PC-3 (cell line): ENCODE data around the gene MANF. TPM values are rescaled to one million over a fixed set of nuclear protein-coding genes. Genes with fewer than 3 reads are reported as not detected.

Experiments
- ATAC-seq: fragments of 200-7000 bp; cut with Tn5 transposase; 2 replicates; pipeline ENCODE4 v1.9.1; 2020; ENCODE audit warnings: mild to moderate bottlenecking, moderate library complexity
- Bru-seq: library from RNA; stranded (reverse); fragments of 400-500 nt; gene quantifications from one replicate; lab custom pipeline; 2021; lab: Mats Ljungman, UMichigan
- BruChase-seq, 2 experiments: library from RNA; stranded (reverse); fragments of 400-500 nt; gene quantifications; one replicate each; lab custom pipeline; 2021; lab: Mats Ljungman, UMichigan
- BruUV-seq: library from RNA; stranded (reverse); fragments of 400-500 nt; replicated peaks from 2 replicates; lab custom pipeline; 2021; lab: Mats Ljungman, UMichigan
- CTCF ChIA-PET: fragments of 300-600 bp; sonication (Branson Sonifier 250); formaldehyde crosslinking; loops from one replicate; lab custom pipeline; 2022; ENCODE audit warnings: antibody characterized with exemption; lab: Charles Lee
- POLR2A ChIA-PET: fragments of 300-600 bp; sonication (Branson Sonifier 250); formaldehyde crosslinking; loops from one replicate; lab custom pipeline; 2022; ENCODE audit warnings: antibody characterized with exemption; ENCODE audit not compliant: unreplicated experiment; lab: Charles Lee
- DNase-seq: peaks from one replicate; pipeline ENCODE4 v3.0.0-alpha.2; 2015
- H2AFZ ChIP-seq: fragments of 300-600 bp; sonication (generic); 2 replicates; pipeline ENCODE4 v1.6.0; 2016; ENCODE audit warnings: antibody characterized with exemption, low read length
- H3F3A ChIP-seq: fragments of 300-600 bp; sonication (generic); one replicate; pipeline ENCODE4 v1.6.0; 2017; ENCODE audit warnings: antibody characterized with exemption, low read length, control low read depth, mild to moderate bottlenecking; ENCODE audit not compliant: unreplicated experiment
- H3K27ac ChIP-seq: fragments of 300-600 bp; sonication (generic); 2 replicates; pipeline ENCODE4 v1.5.1; 2016; ENCODE audit warnings: mild to moderate bottlenecking, low read length
- H3K27me3 ChIP-seq: fragments of 300-600 bp; sonication (generic); 2 replicates; pipeline ENCODE4 v1.6.1; 2016; ENCODE audit warnings: low read length, mixed read lengths
- H3K36me3 ChIP-seq: fragments of 300-600 bp; sonication (generic); 2 replicates; pipeline ENCODE4 v1.6.1; 2016; ENCODE audit warnings: low read depth, mixed run types, low read length, mixed read lengths
- H3K4me1 ChIP-seq: fragments of 300-600 bp; sonication (generic); 2 replicates; pipeline ENCODE4 v1.5.1; 2016; ENCODE audit warnings: low read length; ENCODE audit not compliant: insufficient read depth
- H3K4me2 ChIP-seq: fragments of 300-600 bp; sonication (generic); 2 replicates; pipeline ENCODE4 v1.6.0; 2016; ENCODE audit warnings: low read length
- H3K4me3 ChIP-seq: fragments of 300-600 bp; sonication (generic); 2 replicates; pipeline ENCODE4 v1.5.1; 2016; ENCODE audit warnings: mild to moderate bottlenecking, low read length, mixed read lengths
- H3K79me2 ChIP-seq: fragments of 300-600 bp; sonication (generic); 2 replicates; pipeline ENCODE4 v1.6.1; 2017; ENCODE audit warnings: low read length, mixed read lengths
- H3K9ac ChIP-seq: fragments of 300-600 bp; sonication (generic); 2 replicates; pipeline ENCODE4 v1.6.0; 2016; ENCODE audit warnings: mild to moderate bottlenecking, low read length
- H3K9me2 ChIP-seq: fragments of 300-600 bp; sonication (generic); replicated peaks from 2 replicates; pipeline ENCODE4 v1.6.1; 2016; ENCODE audit warnings: mixed run types, low read length, mixed read lengths
- H3K9me3 ChIP-seq: fragments of 300-600 bp; sonication (generic); 2 replicates; pipeline ENCODE4 v1.6.1; 2016; ENCODE audit warnings: low read length, mixed read lengths
- H4K20me1 ChIP-seq: fragments of 300-600 bp; sonication (generic); 2 replicates; pipeline ENCODE4 v1.6.1; 2016; ENCODE audit warnings: low read length, mixed read lengths
- EZH2 ChIP-seq: fragments of 300-600 bp; sonication (generic); IDR thresholded peaks from one replicate; pipeline ENCODE4 v1.6.1; 2017; ENCODE audit warnings: antibody characterized with exemption, mild to moderate bottlenecking, low read length; ENCODE audit not compliant: unreplicated experiment
- EZH2phosphoT487 ChIP-seq: fragments of 300-600 bp; sonication (generic); IDR thresholded peaks from 2 replicates; pipeline ENCODE4 v1.6.1; 2018; ENCODE audit warnings: mild to moderate bottlenecking, antibody characterized with exemption, low read length, borderline replicate concordance
- intact Hi-C: fragments of 100-400 bp; cut with micrococcal nuclease; formaldehyde crosslinking; loops from 2 replicates; pipeline ENCODE4 v1.9.0; 2023
- long read RNA-seq: library from polyadenylated mRNA; unstranded; transcript quantifications from one replicate; pipeline ENCODE4 v2.0.0, GENCODE V29; 2021; ENCODE audit not compliant: unreplicated experiment
- total RNA-seq: library from RNA; depleted of rRNA; stranded (reverse); fragments of >200 nt; gene quantifications from 2 replicates; pipeline ENCODE4 v1.2.3, GENCODE V29; 2014; rRNA removed
- TF ChIP-seq, protein P1 (sequence below): fragments of 300-600 bp; sonication (generic); conservative IDR thresholded peaks from 2 replicates; pipeline ENCODE4 v1.5.1; 2017; ENCODE audit warnings: antibody characterized with exemption, low read depth, mild to moderate bottlenecking, low read length

The MANF gene
- total RNA-seq (200 and 221 TPM in 2 replicates), Bru-seq, nascent RNA (percentile 100 among the genes with signal in this experiment), BruChase-seq, experiment 1, labeled RNA remaining after a 6-hour chase (percentile 100 among the genes with signal in this experiment), BruChase-seq, experiment 2, labeled RNA remaining after a 2-hour chase (percentile 99 among the genes with signal in this experiment)
- long read RNA-seq, transcript MANF-202 (3 exons, 1,509 nt) = minor isoform, 7 of 281 reads
- long read RNA-seq, transcript MANF-203 (2 exons, 436 nt) = minor isoform, 8 of 281 reads
- long read RNA-seq, transcript MANF-204 (4 exons, 1,153 nt) = major isoform, 190 of 281 reads
- long read RNA-seq, partial matches to known transcripts = 0 of 281 reads
- long read RNA-seq, other reads (novel, unspliced or antisense) = 76 of 281 reads

DNA sequence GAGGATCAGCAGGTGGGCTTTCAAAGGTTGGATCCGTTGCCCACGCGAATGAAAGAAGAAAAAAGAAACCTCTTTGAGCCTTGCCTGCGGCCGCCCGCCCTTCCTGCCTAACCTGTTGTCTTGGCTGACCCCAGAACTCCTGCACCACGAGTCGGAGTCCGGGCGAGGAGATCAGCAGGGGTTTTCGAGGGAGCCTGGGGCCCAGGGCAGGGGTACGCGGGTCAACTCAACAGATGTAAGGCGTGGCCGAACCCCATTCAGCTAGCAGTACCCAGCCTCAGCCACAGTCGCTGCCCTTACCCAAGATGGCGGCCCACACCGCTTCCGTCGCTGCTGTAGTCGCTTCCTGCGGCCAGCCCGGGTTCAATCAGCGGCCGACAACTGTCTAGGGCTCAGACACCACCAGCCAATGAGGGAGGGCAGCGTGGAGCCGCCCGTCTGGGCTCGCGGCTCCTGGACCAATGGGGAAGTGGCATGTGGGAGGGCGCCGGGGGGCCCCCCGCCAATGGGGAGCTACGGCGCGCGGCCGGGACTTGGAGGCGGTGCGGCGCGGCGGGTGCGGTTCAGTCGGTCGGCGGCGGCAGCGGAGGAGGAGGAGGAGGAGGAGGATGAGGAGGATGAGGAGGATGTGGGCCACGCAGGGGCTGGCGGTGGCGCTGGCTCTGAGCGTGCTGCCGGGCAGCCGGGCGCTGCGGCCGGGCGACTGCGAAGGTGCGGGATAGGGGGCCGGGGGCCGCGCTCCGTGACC lies at the start of gene MANF:
Gene MANF (plus strand): TSS at position 566 of the 748 bp plus-strand sequence. CDS start 52 bp downstream, at position 618.
- peaks cover 30% of the 10 kb centered on the region for H3K36me3 ChIP-seq
- ChIA-PET CTCF (interaction anchor here (0.6 to 0.7 kb wide), 4 partner anchors 25 to 1190 kb away, joined by 3 to 4 read pairs (median 4); no protein-coding TSS in a partner anchor), POLR2A (interaction anchor here (0.6 to 1.1 kb wide), 15 partner anchors 15 to 783 kb away, joined by 3 to 13 read pairs (median 5); partner anchors contain the start of genes DCAF1 and MAPKAPK3)
- no peaks in the 10 kb centered on the region for H3F3A ChIP-seq
- peak within 1 kb of the TSS; percentile 98 for H3K4me2 ChIP-seq
- peak; percentile 91 for ATAC-seq
- intact Hi-C loops = loop anchor here (1.0 to 10.0 kb wide), 3 partner anchors 290 to 1033 kb away; partner anchors contain the start of genes CYB561D2, NPRL2 and TEX264
- peak within 1 kb of the TSS; percentile 99 for H3K9ac ChIP-seq
- H4K20me1 ChIP-seq = peaks cover 21% of the 10 kb centered on the region
- no peak for TF ChIP-seq EZH2phosphoT487
- TF ChIP-seq, protein P1, sequence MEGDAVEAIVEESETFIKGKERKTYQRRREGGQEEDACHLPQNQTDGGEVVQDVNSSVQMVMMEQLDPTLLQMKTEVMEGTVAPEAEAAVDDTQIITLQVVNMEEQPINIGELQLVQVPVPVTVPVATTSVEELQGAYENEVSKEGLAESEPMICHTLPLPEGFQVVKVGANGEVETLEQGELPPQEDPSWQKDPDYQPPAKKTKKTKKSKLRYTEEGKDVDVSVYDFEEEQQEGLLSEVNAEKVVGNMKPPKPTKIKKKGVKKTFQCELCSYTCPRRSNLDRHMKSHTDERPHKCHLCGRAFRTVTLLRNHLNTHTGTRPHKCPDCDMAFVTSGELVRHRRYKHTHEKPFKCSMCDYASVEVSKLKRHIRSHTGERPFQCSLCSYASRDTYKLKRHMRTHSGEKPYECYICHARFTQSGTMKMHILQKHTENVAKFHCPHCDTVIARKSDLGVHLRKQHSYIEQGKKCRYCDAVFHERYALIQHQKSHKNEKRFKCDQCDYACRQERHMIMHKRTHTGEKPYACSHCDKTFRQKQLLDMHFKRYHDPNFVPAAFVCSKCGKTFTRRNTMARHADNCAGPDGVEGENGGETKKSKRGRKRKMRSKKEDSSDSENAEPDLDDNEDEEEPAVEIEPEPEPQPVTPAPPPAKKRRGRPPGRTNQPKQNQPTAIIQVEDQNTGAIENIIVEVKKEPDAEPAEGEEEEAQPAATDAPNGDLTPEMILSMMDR = no peak
- TF ChIP-seq EZH2 = no peak
- H3K4me1 ChIP-seq = peaks cover 40% of the 10 kb centered on the region
- H3K79me2 ChIP-seq = peaks cover 53% of the 10 kb centered on the region
- no TSS peak for BruUV-seq
- DNase-seq = peak; percentile 98
- no peaks in the 10 kb centered on the region for H3K9me3 ChIP-seq
- H3K27me3 ChIP-seq = no peaks in the 10 kb centered on the region
- peak within 1 kb of the TSS; percentile 79 for H3K27ac ChIP-seq
- H3K9me2 ChIP-seq = no peaks in the 10 kb centered on the region
- peak within 1 kb of the TSS; percentile 85 for H2AFZ ChIP-seq
- H3K4me3 ChIP-seq = peak within 1 kb of the TSS; percentile 85

DNA sequence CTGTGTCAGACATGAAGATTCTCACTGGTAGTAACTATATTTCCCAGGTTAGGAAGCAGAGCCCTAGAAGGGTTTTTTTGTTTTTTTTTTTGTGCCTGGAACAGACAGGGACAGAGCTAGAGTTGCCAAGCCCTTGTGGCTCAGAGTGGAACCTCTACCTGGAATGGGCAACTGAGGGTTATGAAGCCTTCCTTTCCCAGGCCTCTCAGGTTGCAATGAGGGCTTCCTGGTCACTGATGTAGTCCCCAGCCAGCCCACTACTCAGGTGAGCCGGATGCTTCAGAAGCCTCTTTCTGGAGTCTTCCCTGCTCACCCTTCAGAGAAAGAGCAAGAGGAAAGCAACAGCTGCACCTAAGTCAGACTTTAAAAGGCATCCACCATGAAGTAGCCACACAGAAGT lies 48.8 kb upstream of the MANF start:
- H3K4me1 ChIP-seq = peaks cover 18% of the 10 kb centered on the region
- ChIA-PET CTCF (no interaction called here), POLR2A (no interaction called here)
- H3K27me3 ChIP-seq = no peaks in the 10 kb centered on the region
- H3F3A ChIP-seq = no peaks in the 10 kb centered on the region
- no peak overlapping the region for H3K9ac ChIP-seq
- H2AFZ ChIP-seq = no peak overlapping the region
- no peaks in the 10 kb centered on the region for H3K79me2 ChIP-seq
- no TSS peak for BruUV-seq
- no peaks in the 10 kb centered on the region for H4K20me1 ChIP-seq
- no peaks in the 10 kb centered on the region for H3K9me3 ChIP-seq
- no peak for ATAC-seq
- no peak overlapping the region for H3K27ac ChIP-seq
- no peak for TF ChIP-seq EZH2phosphoT487
- TF ChIP-seq EZH2 = no peak
- TF ChIP-seq, protein P1 = no peak
- H3K4me3 ChIP-seq = no peak overlapping the region
- intact Hi-C loops = no loop called here
- no peak overlapping the region for H3K4me2 ChIP-seq
- no peak for DNase-seq
- H3K9me2 ChIP-seq = no peaks in the 10 kb centered on the region
- no peaks in the 10 kb centered on the region for H3K36me3 ChIP-seq
